Medulla oblongata (tissue), 1 donor: ENCODE results near the gene UPB1.

Experiments used
- DNase-seq: peaks from one replicate; pipeline ENCODE4 v3.0.0-alpha.2; 2015; ENCODE audit errors: extremely low spot score

Gene UPB1

GRCh38 chr22:24564376-24565058 is 69.4 kb downstream of the UPB1 start:
- no peak for DNase-seq

DNA sequence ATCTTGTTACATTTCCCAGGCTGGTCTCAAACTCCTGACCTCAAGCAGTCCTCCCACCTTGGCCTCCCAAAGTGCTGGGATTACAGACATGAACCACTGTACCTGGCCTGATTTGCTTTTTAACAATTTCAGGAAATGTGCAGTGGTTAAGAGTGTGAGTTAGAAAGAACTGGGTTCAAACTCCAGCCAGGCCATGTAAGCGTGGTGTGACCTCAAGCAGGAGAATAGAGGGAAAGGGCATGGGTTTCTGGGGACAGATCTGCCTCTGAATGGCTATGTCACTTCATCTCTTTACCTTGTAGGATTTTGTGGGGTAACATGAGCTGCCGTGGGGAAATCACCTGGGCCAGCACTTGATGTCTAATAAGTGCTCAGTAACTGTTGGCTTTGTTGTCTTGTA is 69.9 kb downstream of the UPB1 start:
- DNase-seq = no peak

DNA sequence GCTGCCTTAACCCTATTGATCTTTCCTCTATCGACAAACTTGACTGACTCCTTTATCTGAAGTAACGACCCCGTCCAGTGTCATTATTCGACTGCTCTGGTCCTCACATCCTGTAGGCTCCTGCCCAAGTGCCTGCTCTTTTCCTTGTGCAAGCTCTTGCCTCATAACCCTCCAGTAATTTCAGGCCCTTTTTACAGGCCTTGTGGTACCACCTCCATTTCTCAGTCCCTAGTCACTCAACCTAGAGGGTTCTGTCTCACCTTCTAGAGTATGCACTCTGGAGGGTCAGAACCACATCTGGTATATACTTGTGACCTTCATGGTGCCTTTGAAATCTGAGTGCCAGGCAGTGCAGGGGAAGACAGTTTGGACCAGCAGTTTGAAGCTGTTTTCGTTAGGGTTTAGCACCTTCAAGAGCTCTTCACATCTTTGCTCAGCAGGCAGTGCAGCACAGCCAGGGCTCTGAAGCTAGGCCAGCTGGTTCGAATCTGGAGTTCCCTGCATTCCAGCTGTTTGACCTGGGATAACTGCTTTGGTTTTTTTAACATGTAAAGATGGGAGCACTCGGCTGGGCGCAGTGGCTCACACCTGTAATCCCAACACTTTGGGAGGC is 71.9 kb downstream of the UPB1 start:
- DNase-seq = no peak

DNA sequence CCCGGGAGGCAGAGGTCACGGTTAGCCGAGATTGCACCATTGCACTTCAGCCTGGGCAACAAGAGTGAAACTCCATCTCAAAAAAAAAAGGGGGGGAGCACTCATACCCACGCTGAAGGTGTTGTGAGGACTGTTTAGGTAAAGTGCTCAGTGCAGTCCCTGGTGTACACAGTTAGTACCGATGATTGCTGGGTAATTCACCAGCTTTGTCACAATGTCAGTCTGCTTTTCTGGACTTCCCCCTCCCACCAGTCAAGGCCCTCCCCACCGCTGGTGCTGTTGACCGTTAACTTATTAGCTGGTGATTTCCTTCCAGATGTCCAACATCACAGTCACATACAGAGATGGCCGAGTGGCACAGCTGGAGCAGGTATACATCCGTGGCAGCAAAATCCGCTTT is 72.5 kb downstream of the UPB1 start:
- no peak for DNase-seq

DNA sequence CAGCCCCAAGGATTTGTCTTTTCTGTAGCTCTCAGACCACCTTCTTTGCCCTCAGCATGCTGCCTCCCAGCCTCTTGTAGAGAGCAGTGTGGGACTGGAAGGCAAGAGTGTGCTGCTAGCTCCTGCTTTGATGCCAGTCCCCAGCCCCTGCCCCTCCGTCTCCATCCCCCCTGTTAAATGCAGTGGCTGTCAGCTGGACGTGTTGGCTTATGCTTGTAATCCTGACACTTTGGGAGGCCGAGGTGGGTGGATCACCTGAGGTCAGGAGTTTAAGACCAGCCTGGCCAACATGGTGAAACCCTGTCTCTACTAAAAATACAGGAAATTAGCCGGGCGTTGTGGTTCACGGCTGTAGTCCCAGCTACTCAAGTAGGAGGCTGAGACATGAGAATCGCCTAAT is 76.1 kb downstream of the UPB1 start:
- DNase-seq = no peak

GRCh38 chr22:24576778-24577177 is 81.6 kb downstream of the UPB1 start:
- DNase-seq = no peak
